Caco-2 (cell line): Measurements from ENCODE around the gene AHNAK. TPM values are rescaled to one million over a fixed set of nuclear protein-coding genes. Genes with fewer than 3 reads are reported as not detected.

Experiments used
- BruUV-seq: library from RNA; stranded (reverse); fragments of 400-500 nt; replicated peaks from 2 replicates; lab custom pipeline; 2021; lab: Mats Ljungman, UMichigan
- CTCF ChIA-PET: fragments of 300-600 bp; sonication (Branson Sonifier 250); formaldehyde crosslinking; loops from one replicate; lab custom pipeline; 2022; ENCODE audit warnings: antibody characterized with exemption; lab: Charles Lee
- POLR2A ChIA-PET: fragments of 300-600 bp; sonication (Branson Sonifier 250); formaldehyde crosslinking; loops from one replicate; lab custom pipeline; 2022; ENCODE audit warnings: antibody characterized with exemption; lab: Charles Lee
- DNase-seq, 2 experiments: peaks; one replicate each; pipeline versions ENCODE4 v3.0.0 to v3.0.0-alpha.2; 2020 to 2022
- H3K27me3 ChIP-seq: replicated peaks from 2 replicates; pipeline ENCODE4 v1.6.0; 2011; ENCODE audit warnings: low read length; ENCODE audit not compliant: control insufficient read depth, insufficient read depth
- H3K36me3 ChIP-seq: 2 replicates; pipeline ENCODE4 v1.5.1; 2011; ENCODE audit warnings: low read length; ENCODE audit not compliant: control insufficient read depth, insufficient read depth
- H3K4me1 ChIP-seq: fragments of 250-450 bp; sonication (Bioruptor Pico); 2 replicates; pipeline ENCODE4 v1.5.1; 2020; ENCODE audit warnings: mild to moderate bottlenecking
- H3K4me3 ChIP-seq: 2 replicates; pipeline ENCODE4 v1.5.1; 2011; ENCODE audit warnings: low read depth, mild to moderate bottlenecking, control low read depth, low read length
- H3K9me3 ChIP-seq: fragments of 250-450 bp; sonication (Bioruptor Pico); 2 replicates; pipeline ENCODE4 v1.5.1; 2020; ENCODE audit warnings: mild to moderate bottlenecking, moderate library complexity
- H3K27ac Mint-ChIP-seq: one replicate; pipeline ENCODE4 v1.8.0; 2022; ENCODE audit warnings: mixed read lengths; ENCODE audit not compliant: unreplicated experiment
- H3K27me3 Mint-ChIP-seq: one replicate; pipeline ENCODE4 v1.8.0; 2022; ENCODE audit warnings: mixed read lengths; ENCODE audit not compliant: insufficient read depth, unreplicated experiment
- H3K36me3 Mint-ChIP-seq: one replicate; pipeline ENCODE4 v1.8.0; 2022; ENCODE audit warnings: mild to moderate bottlenecking, mixed read lengths; ENCODE audit not compliant: insufficient read depth, unreplicated experiment
- H3K4me1 Mint-ChIP-seq: one replicate; pipeline ENCODE4 v1.8.0; 2022; ENCODE audit warnings: low read depth, mixed read lengths; ENCODE audit not compliant: unreplicated experiment
- H3K4me3 Mint-ChIP-seq: one replicate; pipeline ENCODE4 v1.8.0; 2022; ENCODE audit warnings: mild to moderate bottlenecking, moderate library complexity, mixed read lengths; ENCODE audit not compliant: unreplicated experiment
- H3K9me3 Mint-ChIP-seq: one replicate; pipeline ENCODE4 v1.8.0; 2022; ENCODE audit warnings: mixed read lengths; ENCODE audit not compliant: unreplicated experiment
- CTCF ChIP-seq, 2 experiments: fragments of 200-600 bp in 1 of 2; IDR thresholded peaks; 1 replicate in 1 of 2; 2 replicates in 1 of 2; pipeline versions ENCODE4 v1.5.1 to v1.8.0; 2011 to 2022; ENCODE audit warnings: antibody characterized with exemption in 1 of 2, control low read depth in 1 of 2, inconsistent platforms in 1 of 2, low read depth in 1 of 2, low read length in 1 of 2, mild to moderate bottlenecking in 1 of 2, moderate library complexity in 1 of 2; ENCODE audit not compliant: insufficient read depth in 1 of 2, severe bottlenecking in 1 of 2, unreplicated experiment in 1 of 2
- intact Hi-C: fragments of 100-400 bp; cut with micrococcal nuclease; formaldehyde crosslinking; loops from one replicate; pipeline ENCODE4 v1.10.0; 2022; ENCODE audit not compliant: unreplicated experiment
- total RNA-seq: library from RNA; stranded (reverse); gene quantifications from 2 replicates; pipeline ENCODE4 v1.2.3, GENCODE V29; 2022

The AHNAK gene
- total RNA-seq, 1 experiment from 2014 or later, result 312 TPM

DNA sequence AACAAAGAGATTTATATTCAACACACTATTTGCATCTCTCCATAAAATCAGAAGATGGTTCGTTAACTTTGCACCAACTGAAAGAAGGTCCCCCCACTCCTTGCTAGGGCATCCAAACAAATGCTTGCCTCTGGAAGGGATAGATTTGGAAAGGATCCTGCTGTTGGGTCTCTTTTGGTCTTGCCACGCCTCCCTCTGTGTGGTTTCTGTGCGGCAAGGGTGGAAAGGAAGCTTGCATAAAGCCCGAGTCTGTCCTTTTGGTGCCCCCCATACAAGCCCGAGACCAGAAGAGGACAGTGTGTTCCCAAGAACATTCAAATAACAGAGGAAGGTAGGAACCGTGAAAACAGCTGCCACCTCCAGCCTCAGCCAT lies 112.7 kb downstream of the AHNAK start:
- H3K9me3 Mint-ChIP-seq, result no peaks in the 10 kb centered on the region
- Histone ChIP-seq H3K4me3 (no peak overlapping the region), H3K9me3 (no peaks in the 10 kb centered on the region), H3K27me3 (no peaks in the 10 kb centered on the region), H3K4me1 (peaks cover 36% of the 10 kb centered on the region), H3K36me3 (no peaks in the 10 kb centered on the region)
- H3K27me3 Mint-ChIP-seq, result no peaks in the 10 kb centered on the region
- intact Hi-C loops, result no loop called here
- BruUV-seq, result no TSS peak
- peaks cover 4% of the 10 kb centered on the region for H3K36me3 Mint-ChIP-seq
- TF ChIP-seq CTCF (IDR thresholded peaks at IDR 0.05; ENCODE audit: insufficient read depth in 1 of 2, low read depth in 1 of 2, low read length in 1 of 2, severe bottlenecking in 1 of 2, unreplicated experiment in 1 of 2), result no peak
- H3K27ac Mint-ChIP-seq, result peak overlapping the region; percentile 37
- no peak overlapping the region for H3K4me3 Mint-ChIP-seq
- peaks cover 28% of the 10 kb centered on the region for H3K4me1 Mint-ChIP-seq
- no peak for DNase-seq
- ChIA-PET POLR2A (interaction anchor here (0.6 kb wide), 1 partner anchor 335 kb away, joined by 5 read pairs; no protein-coding TSS in a partner anchor), CTCF (interaction anchor here (0.6 to 1.2 kb wide), 2 partner anchors 9 to 38 kb away, joined by 3 to 4 read pairs; no protein-coding TSS in a partner anchor)

DNA sequence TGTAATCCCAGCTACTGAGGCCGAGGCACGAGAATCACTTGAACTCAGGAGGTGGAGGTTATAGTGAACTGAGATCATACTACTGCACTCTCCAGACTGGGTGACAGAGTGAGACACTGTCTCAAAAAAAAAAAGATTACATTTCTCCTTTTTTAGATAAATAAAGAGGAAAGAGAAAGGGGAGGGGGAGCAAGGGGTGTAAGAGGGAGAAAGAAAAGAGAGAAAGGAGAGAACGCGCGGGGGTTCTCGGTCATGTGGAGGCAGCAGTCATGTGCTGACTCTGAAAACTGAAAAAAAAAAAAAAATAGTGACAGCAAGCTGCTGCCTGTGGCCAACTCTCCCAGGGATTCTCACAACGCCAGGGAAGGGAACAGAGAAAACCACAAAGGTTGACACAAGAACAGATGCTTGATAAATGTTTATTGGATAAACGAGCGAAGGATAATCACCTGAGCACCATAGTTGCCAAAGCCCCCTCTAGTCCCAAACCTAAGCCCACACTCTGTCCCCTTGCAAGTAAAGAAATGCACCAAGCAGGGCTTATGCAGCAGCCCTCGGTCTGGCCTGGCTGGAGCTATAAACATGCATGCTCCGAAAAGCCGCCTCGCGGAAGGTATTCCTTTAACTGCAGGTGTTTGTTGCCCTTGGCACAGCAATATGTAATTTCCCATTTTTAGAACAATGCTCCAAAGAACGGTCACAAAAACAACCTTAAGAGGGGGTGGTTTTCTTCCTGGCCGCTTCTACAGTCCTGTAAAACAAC lies 113.3 kb downstream of the AHNAK start:
- Mint-ChIP-seq H3K4me1 (peaks cover 28% of the 10 kb centered on the region), H3K27me3 (no peaks in the 10 kb centered on the region), H3K9me3 (no peaks in the 10 kb centered on the region), H3K36me3 (peaks cover 4% of the 10 kb centered on the region), H3K4me3 (no peak overlapping the region), H3K27ac (no peak overlapping the region)
- POLR2A ChIA-PET, result interaction anchor here (0.6 kb wide), 1 partner anchor 335 kb away, joined by 5 read pairs; no protein-coding TSS in a partner anchor
- no peaks in the 10 kb centered on the region for H3K36me3 ChIP-seq
- H3K4me1 ChIP-seq, result peaks cover 36% of the 10 kb centered on the region
- H3K4me3 ChIP-seq, result no peak overlapping the region
- H3K9me3 ChIP-seq, result no peaks in the 10 kb centered on the region
- H3K27me3 ChIP-seq, result no peaks in the 10 kb centered on the region
- BruUV-seq, result no TSS peak
- CTCF ChIA-PET, result interaction anchor here (0.6 to 1.2 kb wide), 3 partner anchors 8 to 208 kb away, joined by 3 to 4 read pairs (median 3); no protein-coding TSS in a partner anchor
- TF ChIP-seq CTCF (IDR thresholded peaks at IDR 0.05; ENCODE audit: insufficient read depth in 1 of 2, low read depth in 1 of 2, low read length in 1 of 2, severe bottlenecking in 1 of 2, unreplicated experiment in 1 of 2), result no peak
- intact Hi-C loops, result no loop called here
- no peak for DNase-seq

- peaks cover 40% of the 10 kb centered on the region for H3K4me1 ChIP-seq
- H3K27me3 Mint-ChIP-seq, result no peaks in the 10 kb centered on the region
- TF ChIP-seq CTCF (IDR thresholded peaks at IDR 0.05; ENCODE audit: insufficient read depth in 1 of 2, low read depth in 1 of 2, low read length in 1 of 2, severe bottlenecking in 1 of 2, unreplicated experiment in 1 of 2), result peak in 1 of 2 experiments; percentile 31
These were observed 113.9 kb downstream of the AHNAK start for GRCh38 chr11:62432695-62433094.

More at GRCh38 chr11:62432695-62433094, 113.9 kb downstream of the AHNAK start:
- Histone ChIP-seq H3K9me3 (no peaks in the 10 kb centered on the region), H3K36me3 (no peaks in the 10 kb centered on the region), H3K4me3 (no peak overlapping the region), H3K27me3 (no peaks in the 10 kb centered on the region)
- Mint-ChIP-seq H3K4me3 (no peak overlapping the region), H3K27ac (no peak overlapping the region), H3K36me3 (peaks cover 4% of the 10 kb centered on the region), H3K9me3 (no peaks in the 10 kb centered on the region), H3K4me1 (peaks cover 28% of the 10 kb centered on the region)
- ChIA-PET POLR2A (no interaction called here), CTCF (interaction anchor here (0.7 kb wide), 1 partner anchor 209 kb away, joined by 3 read pairs; no protein-coding TSS in a partner anchor)
- intact Hi-C loops, result no loop called here
- peak in 1 of 2 experiments; percentile 40 for DNase-seq
- BruUV-seq, result no TSS peak
